HG02973 (cell line): Measurements from ENCODE around the gene RNF213.

Experiments
- ATAC-seq: cut with Tn5 transposase; IDR thresholded peaks from one replicate; pipeline ENCODE4 v1.9.1; 2021; ENCODE audit warnings: moderate library complexity; ENCODE audit not compliant: unreplicated experiment

RNF213 gene

GRCh38 chr17:80428796-80429195 is 168.1 kb downstream of the RNF213 start:
- ATAC-seq = no peak

GRCh38 chr17:80429356-80430275 is 169.0 kb downstream of the RNF213 start:
- ATAC-seq = no peak

DNA sequence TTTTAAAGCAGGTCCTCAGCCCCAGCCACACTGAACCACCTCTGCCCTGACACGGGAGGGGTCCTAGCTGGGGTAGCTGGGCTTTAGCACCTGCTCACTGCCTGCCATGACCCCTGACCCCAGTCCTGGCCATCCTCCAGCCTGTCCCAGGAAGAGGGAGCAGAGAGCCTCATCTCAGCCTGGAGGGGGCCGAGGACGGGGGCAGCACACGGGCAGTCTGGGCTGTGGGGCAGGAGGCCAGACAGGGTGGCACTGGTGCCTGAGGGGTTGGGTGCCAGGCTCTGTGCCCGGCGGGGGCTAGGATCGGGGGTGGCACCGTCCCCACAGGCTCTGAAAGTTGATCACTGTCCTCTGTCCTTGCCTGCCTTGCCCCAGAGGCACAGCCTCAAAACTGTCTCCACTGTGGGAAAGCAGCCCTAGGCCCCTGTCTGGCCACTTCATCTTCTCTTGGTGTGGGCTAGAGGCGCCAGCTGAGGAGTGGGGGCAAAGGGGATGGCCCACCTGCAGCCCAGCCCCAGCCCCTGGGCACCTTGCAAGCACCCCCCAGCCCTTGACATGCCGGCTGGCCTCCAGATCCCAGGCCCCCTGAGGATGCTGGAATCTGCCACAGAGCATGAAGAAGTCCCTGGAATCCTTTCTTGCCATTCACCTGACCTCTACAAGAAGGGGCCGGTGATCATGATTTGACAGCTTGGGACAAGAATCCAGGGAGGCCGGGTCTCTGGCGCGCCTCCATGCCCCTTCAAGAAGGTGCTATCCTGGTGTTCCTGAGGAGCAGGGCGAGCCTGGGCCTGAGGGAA is 170.0 kb downstream of the RNF213 start:
- ATAC-seq = no peak

GRCh38 chr17:80431246-80432195 is 170.9 kb downstream of the RNF213 start:
- ATAC-seq = no peak

DNA sequence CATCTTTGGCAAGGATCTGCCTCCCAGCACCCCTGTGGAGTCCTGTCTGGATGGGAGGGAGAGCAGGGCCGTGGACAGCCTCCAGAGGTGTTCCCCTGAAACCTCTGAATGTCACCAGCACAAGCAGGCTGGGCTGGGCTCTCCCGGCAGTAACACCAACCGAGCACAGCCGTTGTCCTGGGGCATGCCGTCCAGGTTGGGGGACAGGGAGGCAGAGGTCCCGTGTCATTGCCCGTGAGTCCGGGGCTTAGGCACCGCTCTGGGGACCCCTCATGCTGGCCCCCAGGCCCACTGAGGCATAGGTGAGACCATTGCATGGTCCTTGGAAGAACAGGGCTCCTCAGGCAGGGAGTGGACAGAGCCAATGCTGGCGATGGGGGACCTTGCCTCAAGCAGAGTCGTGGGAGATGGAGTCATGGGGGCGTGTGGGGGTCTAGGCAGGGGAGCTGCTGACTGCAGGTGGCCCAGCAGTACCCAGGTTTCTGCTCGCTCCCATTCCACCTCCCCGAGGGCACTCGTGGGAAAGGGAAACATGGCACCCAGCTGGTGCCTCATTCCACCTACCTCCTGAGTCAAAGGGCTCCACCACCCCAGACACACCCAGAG is 171.8 kb downstream of the RNF213 start:
- ATAC-seq = no peak

DNA sequence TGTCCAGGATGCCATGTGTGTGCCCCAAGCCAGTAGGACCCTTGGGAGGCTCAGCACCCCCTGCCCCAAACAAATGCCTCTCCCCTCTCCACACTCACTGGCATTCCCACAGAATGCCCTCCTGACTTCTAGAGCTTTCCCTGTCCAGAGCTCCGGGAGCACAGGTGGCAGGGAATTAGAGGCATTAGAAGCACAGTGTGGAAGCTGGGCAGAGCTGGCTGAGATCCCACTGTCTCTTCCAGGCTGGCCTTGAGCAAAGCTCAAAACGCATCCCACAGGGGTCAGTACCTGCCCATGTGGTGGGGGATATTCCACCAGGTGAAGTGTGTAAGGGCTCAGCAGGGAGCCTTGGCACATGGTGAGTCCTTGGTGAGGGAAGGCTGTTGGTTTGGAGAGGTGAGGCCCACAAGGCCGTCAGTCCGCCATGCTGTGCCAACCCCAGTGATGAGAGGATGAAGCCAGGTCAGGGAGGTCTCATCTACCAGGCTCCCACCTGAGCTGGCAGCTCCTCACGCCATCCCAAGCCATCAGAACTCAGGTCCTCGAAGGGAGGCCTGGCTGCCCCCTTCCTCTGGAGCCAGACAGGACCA is 172.4 kb downstream of the RNF213 start:
- ATAC-seq = no peak

- no peak for ATAC-seq
These were observed 173.4 kb downstream of the RNF213 start for GRCh38 chr17:80433916-80434666.

DNA sequence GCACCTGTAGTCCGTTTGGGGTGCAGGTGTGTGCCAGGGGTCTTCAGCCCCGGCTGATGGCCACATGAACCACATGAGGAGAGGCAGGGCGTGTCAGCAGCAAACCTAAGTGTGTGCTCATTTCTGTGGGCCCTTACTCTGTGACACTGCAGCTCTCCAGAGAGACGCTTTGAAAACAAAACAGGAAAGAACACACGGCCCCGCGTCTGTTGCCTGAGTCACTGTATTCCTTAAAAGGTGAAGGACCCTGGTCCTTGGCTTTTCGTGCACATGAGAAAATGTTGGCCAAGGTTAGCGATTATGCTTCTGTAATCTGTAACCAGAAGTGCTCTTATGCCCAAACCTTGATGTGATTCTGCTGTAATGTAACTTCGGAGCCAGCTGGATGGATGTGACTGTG is 176.9 kb downstream of the RNF213 start:
- no peak for ATAC-seq

GRCh38 chr17:80438806-80439205 is 178.2 kb downstream of the RNF213 start:
- ATAC-seq = no peak

DNA sequence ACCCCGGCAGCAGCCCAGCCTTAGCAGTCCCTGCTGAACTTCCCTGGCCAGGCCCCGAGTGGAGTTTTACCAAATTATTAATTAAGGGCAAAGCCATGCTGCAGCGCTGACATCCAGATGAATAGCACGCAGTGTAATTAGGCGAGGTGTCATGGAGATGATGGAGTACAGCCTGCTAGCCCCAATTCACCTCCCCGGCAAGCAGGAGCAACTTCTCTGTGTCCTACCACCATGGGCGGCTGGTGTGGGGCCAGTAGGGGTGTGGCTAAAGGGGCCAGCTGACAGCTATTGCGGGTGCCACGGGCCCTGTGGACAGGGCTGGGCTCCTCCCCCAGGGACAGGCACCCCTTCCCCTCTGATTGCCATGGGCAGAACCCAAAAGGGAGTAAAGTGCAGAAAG is 178.8 kb downstream of the RNF213 start:
- ATAC-seq = no peak

- no peak for ATAC-seq
These were observed 180.5 kb downstream of the RNF213 start for GRCh38 chr17:80441133-80441578.

DNA sequence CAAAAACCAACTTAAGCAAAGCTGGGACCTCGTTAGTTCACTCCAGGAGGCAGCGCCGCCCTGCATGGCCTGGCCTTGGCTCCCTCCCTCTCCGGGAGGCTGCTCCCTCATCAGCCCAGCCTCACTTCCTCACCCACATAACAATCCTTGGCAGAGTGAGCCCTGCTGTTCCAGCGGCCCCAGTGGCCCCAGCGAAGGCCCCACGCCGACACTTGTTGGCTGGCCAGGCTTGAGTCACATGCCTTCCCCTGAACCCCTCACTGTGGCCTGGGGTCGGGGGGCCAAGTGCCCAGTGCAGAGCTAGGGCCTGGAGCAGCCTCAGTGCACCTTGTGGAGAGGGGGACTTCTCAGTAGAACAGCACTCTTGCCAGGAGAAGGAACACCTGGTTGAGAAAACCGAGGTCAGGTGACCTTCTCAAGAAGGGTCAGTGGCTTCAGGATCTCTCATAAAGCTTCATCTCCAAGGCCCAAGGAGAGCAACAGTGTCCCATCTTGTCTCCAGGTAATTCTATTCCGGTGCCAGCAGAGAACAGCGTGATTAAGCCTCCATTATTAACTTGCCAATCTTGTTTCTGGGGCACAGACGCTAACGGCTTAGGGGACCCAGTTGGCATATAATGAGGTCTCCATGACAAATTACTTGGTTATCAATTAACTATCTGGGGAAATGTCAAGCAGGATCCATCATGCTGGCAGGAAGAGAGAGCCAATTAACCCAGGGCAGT is 181.1 kb downstream of the RNF213 start:
- no peak for ATAC-seq

DNA sequence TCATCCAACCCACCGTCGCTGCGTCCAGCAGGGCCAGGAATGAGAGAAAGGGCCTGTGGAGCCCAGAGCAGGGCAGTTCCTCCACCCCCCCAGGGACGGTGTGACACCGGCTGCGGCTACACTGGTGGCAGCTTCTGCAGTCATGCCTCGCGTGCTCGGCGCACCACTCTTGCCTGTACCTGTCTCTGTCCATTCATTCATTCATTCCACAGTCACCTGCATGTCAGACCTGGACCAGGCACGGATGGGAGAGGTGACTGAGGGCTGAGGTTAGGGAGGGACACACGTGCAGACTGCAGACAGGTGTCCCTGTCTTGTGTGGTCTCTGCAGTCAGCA is 181.6 kb downstream of the RNF213 start:
- no peak for ATAC-seq

DNA sequence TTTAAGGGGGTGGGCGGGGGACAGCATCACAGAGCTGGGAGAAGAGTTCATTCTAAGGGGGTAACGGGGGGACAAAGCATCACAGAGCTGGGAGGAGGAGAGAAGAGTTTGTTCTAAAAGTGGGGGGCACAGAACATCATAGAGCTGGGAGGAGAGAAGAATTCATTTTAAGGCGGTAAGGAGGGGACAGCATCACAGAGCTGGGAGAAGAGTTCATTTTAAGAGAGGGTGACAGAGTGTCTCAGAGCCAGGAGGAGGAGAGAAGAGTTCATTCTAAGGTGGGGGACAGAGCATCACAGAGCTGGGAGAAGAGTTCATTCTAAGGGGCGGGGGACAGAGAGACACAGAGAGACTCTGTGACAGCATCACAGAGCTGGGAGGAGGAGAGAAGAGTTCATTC is 182.1 kb downstream of the RNF213 start:
- ATAC-seq = no peak

GRCh38 chr17:80443498-80443897 is 182.8 kb downstream of the RNF213 start:
- no peak for ATAC-seq

DNA sequence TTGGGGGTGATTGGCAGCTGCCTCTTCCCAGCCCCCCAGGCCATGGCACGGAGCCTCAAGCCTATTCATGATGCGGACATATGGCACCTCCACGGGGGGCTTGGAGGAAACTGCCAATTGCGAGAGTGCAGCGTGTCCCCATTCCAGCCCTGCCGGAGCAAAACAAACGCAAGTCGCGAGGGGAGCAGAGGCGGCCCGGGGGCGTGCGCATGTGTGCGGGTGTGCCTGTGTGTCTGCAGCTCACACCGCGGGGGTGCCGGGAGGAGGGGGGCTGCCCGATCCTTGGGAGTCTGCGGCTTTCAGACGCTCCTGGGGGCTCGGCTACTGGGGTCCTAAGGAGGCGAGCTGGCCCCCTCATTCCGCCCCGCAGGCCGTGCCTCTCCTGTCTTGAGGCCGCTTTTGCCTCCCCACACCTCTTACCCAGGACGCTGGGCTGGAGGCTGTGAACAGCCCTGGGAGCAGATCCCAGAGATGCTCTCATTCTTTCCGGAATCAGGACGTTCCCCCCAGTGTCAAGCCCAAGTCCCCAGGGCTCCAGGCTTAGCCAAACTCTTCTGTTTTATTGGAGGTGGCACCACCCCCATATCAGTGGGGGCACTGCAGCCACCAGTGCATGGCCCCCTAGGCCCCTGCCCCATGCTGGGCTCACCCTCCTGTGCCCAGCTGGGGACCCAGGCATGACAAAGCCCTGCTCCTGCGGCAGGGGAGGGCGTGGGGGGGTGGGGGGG is 183.4 kb downstream of the RNF213 start:
- ATAC-seq = no peak

DNA sequence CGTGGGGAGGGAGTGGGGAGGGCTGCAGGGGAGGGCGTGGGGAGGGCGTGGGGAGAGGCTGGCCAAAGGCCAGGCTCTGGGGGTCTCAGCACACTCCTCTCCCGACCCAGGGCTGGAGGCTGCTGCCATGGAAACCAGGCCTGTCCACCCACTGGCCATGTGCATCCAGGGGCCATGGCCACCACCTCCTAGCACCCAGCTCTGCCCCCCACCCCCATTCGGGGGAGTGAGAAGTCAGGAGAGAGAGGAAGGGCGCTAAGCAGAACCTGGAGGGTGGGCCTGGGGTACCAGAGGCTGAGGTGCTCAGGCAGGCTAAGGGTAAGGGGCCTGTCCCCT is 184.0 kb downstream of the RNF213 start:
- ATAC-seq = no peak

GRCh38 chr17:80445007-80445725 is 184.5 kb downstream of the RNF213 start:
- ATAC-seq = no peak
